Upper lobe of left lung (tissue), 6 donors: ENCODE results near the gene MAML2. TPM values are rescaled to one million over a fixed set of nuclear protein-coding genes. Genes with fewer than 3 reads are reported as not detected.

Experiments used
- ATAC-seq, 2 donors: fragments of 200-7000 bp; cut with Tn5 transposase; one replicate each; pipeline ENCODE4 v1.9.1; 2022; ENCODE audit warnings: mild to moderate bottlenecking in 2 of 2, moderate library complexity in 2 of 2; ENCODE audit not compliant: low FRiP score in 2 of 2
- DNase-seq, 2 donors: peaks; one replicate each; pipeline ENCODE4 v3.0.0-alpha.2; 2019 to 2020
- H3K27ac ChIP-seq, 4 donors: fragments of 200-600 bp; sonication (generic); one replicate each; pipeline ENCODE4 v1.5.1; 2016 to 2019
- H3K27me3 ChIP-seq, 4 donors: fragments of 200-600 bp; sonication (generic); one replicate each; pipeline ENCODE4 v1.5.1; 2017 to 2019
- H3K36me3 ChIP-seq, 4 donors: fragments of 200-600 bp; sonication (generic); one replicate each; pipeline ENCODE4 v1.5.1; 2016 to 2019
- H3K4me1 ChIP-seq, 4 donors: fragments of 200-600 bp; sonication (generic); one replicate each; pipeline ENCODE4 v1.5.1; 2018 to 2019
- H3K4me3 ChIP-seq, 4 donors: fragments of 200-600 bp; sonication (generic); one replicate each; pipeline ENCODE4 v1.5.1; 2017 to 2019; ENCODE audit warnings: mild to moderate bottlenecking in 2 of 4, moderate library complexity in 1 of 4
- H3K9me3 ChIP-seq, 4 donors: fragments of 200-600 bp; sonication (generic); one replicate each; pipeline ENCODE4 v1.5.1; 2018 to 2019
- EP300 ChIP-seq, 4 donors: sonication (generic); formaldehyde crosslinking; IDR thresholded peaks; one replicate each; pipeline ENCODE4 v1.5.1; 2017; ENCODE audit warnings: antibody characterized with exemption in 4 of 4, control low read depth in 2 of 4
- POLR2A ChIP-seq, 4 donors: fragments of 450-650 bp; IDR thresholded peaks; one replicate each; pipeline ENCODE4 v1.5.1; 2016 to 2017; ENCODE audit warnings: antibody characterized with exemption in 4 of 4, mild to moderate bottlenecking in 2 of 4
- POLR2AphosphoS5 ChIP-seq, 2 donors: sonication (generic); formaldehyde crosslinking; IDR thresholded peaks; one replicate each; pipeline ENCODE4 v1.5.1; 2017; ENCODE audit warnings: antibody characterized with exemption in 2 of 2
- WGBS, 2 donors: methylation state at CpG; one replicate each; pipeline ENCODE4 v1.1.5; 2017 to 2018; 5-methylcytosine and 5-hydroxymethylcytosine counted together
- total RNA-seq, 6 donors: library from RNA; depleted of rRNA in 4 of 6; stranded (reverse); fragments of >200 nt in 4 of 6; gene quantifications; one replicate each; pipeline versions ENCODE4 v1.1.0 to v1.2.1, GENCODE V29; 2016 to 2021
- TF ChIP-seq, protein P1 (sequence below), 6 experiments: fragments of 450-650 bp in 4 of 6; fragments of 200-600 bp in 2 of 6; sonication (generic) in 2 of 6; IDR thresholded peaks; one replicate each; pipeline ENCODE4 v1.5.1; 2016 to 2019; ENCODE audit warnings: antibody characterized with exemption in 6 of 6
- donor health status: DM: no; HTN: no; CAD: no; lungs with moderate emphysema.
- donor health status: DM: no; HTN: yes; CAD: no; lungs with severe emphysema.

MAML2 gene
- total RNA-seq, 6 donors from 2014 or later = 19.5 to 36.6 (median 26.3) TPM

DNA sequence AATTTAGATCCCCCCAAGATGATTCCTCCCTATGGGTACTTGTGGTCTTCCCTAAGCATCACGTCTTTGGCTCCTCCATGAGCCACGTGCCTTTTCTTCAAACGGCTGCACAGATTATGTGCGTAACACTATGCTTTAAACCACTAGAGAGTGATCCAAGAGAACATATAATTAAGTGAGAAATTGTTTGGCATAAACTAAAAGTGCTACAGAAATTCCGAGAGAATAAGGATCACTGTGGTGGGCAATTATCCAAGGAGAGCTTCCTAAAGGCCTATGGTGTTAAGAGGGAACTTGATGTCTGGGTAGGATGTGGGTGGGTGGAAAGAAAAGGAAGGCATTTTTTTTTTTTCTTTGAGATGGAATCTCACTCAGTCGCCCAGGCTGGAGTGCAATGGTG lies 110.9 kb downstream of the MAML2 start:
- Histone ChIP-seq H3K9me3 (no peaks in the 10 kb centered on the region), H3K27ac (no peak overlapping the region), H3K4me3 (no peak overlapping the region), H3K36me3 (no peaks in the 10 kb centered on the region), H3K4me1 (peaks cover 19 to 53% (median 34%) of the 10 kb centered on the region in 4 donors), H3K27me3 (no peaks in the 10 kb centered on the region)
- 82 to 87% methylated on average over 6 of the region's 6 CpGs for WGBS, 2 donors
- TF ChIP-seq EP300 (IDR thresholded peaks at IDR 0.05) (no peak), POLR2AphosphoS5 (IDR thresholded peaks at IDR 0.05) (no peak)
- TF ChIP-seq, protein P1, sequence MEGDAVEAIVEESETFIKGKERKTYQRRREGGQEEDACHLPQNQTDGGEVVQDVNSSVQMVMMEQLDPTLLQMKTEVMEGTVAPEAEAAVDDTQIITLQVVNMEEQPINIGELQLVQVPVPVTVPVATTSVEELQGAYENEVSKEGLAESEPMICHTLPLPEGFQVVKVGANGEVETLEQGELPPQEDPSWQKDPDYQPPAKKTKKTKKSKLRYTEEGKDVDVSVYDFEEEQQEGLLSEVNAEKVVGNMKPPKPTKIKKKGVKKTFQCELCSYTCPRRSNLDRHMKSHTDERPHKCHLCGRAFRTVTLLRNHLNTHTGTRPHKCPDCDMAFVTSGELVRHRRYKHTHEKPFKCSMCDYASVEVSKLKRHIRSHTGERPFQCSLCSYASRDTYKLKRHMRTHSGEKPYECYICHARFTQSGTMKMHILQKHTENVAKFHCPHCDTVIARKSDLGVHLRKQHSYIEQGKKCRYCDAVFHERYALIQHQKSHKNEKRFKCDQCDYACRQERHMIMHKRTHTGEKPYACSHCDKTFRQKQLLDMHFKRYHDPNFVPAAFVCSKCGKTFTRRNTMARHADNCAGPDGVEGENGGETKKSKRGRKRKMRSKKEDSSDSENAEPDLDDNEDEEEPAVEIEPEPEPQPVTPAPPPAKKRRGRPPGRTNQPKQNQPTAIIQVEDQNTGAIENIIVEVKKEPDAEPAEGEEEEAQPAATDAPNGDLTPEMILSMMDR (IDR thresholded peaks at IDR 0.05) = no peak
- ATAC-seq (no peak), DNase-seq (no peak)

DNA sequence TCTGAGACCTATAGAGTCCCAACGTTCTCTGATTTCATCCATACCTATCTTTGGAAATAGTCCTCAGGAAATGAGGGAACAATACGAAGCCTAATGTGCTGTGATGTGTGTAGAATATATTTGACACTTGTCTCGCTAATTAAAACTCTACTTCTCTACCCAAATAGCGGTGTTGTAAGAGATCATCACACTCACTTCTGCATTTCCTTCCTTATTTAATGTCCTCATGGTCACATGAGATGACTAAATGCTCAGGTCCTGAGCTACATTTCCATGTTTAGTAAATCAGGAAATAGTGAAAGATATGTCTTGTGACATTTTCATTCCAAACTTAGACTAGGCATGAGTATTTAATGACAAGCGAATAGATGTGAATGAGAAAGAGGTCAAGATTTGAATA lies 112.3 kb downstream of the MAML2 start:
- no peaks in the 10 kb centered on the region for H3K9me3 ChIP-seq
- H3K36me3 ChIP-seq = no peaks in the 10 kb centered on the region
- DNase-seq (no peak), ATAC-seq (peak in 1 of 2 donors; percentile 61)
- peak overlapping the region in 3 of 4 donors; percentile 5 to 65 (median 28) for H3K27ac ChIP-seq
- peak in 1 of 4 donors; percentile 73 for TF ChIP-seq EP300 (IDR thresholded peaks at IDR 0.05)
- TF ChIP-seq POLR2A (IDR thresholded peaks at IDR 0.05) = no peak
- TF ChIP-seq POLR2AphosphoS5 (IDR thresholded peaks at IDR 0.05) = peak in 1 of 2 donors; percentile 68
- peaks cover 23 to 46% (median 35%) of the 10 kb centered on the region in 4 donors for H3K4me1 ChIP-seq
- WGBS, 2 donors = 66 to 70% methylated on average over 5 of the region's 5 CpGs
- H3K27me3 ChIP-seq = no peaks in the 10 kb centered on the region
- H3K4me3 ChIP-seq = no peak overlapping the region

DNA sequence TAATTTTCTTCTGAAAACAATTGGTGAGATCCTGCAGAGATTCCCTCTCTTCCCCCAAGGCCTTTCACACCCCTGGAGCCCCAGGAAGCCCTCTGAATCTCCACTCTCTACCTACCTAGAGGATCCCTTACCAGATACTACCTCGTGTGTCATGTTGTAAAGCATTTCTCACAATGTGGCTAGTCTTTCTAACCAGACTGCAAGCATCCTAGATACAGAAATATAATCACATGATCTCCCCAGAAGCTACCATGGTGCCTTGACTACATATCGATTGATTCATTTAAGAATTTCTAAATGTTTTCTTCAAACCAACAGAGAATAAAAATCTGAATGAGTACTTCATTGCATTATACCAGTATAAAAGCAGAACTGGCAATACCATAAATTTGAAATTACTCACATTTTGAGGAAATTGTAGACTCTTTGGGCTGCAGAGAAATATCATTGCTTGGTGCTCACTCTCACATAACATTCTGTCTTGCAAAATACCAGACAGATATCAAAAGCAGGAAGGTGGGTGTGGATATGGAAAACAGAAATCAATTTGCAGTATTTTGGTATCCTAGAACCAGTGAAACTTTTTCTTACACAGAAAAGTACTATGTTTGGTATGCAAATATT lies 113.5 kb downstream of the MAML2 start:
- H3K36me3 ChIP-seq = no peaks in the 10 kb centered on the region
- DNase-seq = no peak
- peak overlapping the region; percentile 66 to 79 (median 74) for H3K27ac ChIP-seq
- peaks cover 23 to 47% (median 35%) of the 10 kb centered on the region in 4 donors for H3K4me1 ChIP-seq
- no peak for TF ChIP-seq EP300 (IDR thresholded peaks at IDR 0.05)
- TF ChIP-seq POLR2AphosphoS5 (IDR thresholded peaks at IDR 0.05) = no peak
- TF ChIP-seq, protein P1 (IDR thresholded peaks at IDR 0.05) = no peak
- no peak for TF ChIP-seq POLR2A (IDR thresholded peaks at IDR 0.05)
- 67 to 79% methylated on average over 2 of the region's 2 CpGs for WGBS, 2 donors
- H3K4me3 ChIP-seq = no peak overlapping the region
- ATAC-seq = peak in 1 of 2 donors; percentile 48
- H3K27me3 ChIP-seq = no peaks in the 10 kb centered on the region
- H3K9me3 ChIP-seq = no peaks in the 10 kb centered on the region

DNA sequence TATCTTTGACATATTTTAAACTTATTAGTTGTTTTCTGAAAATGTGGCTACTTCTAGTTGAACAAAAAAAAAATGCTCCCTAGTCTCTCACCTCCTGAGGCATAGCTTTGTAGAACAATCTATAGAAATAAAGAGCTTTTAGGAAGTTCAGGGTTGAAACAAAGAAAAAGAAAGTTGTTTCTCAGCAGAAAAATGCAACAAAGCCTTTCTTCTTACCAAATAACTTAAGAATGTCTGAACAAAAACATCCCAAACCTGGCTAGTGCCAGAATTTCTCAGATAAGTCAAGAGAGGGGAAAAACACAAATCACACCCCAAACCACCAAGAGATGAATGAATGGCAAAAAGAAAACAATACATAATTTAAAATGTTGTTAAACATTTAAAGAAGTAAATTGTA lies 114.1 kb downstream of the MAML2 start:
- Histone ChIP-seq H3K4me3 (no peak overlapping the region), H3K9me3 (no peaks in the 10 kb centered on the region), H3K27me3 (no peaks in the 10 kb centered on the region), H3K4me1 (peaks cover 26 to 47% (median 35%) of the 10 kb centered on the region in 4 donors), H3K27ac (peak overlapping the region; percentile 66 to 79 (median 74)), H3K36me3 (no peaks in the 10 kb centered on the region)
- TF ChIP-seq EP300 (IDR thresholded peaks at IDR 0.05) (no peak), POLR2AphosphoS5 (IDR thresholded peaks at IDR 0.05) (no peak), POLR2A (IDR thresholded peaks at IDR 0.05) (no peak)
- TF ChIP-seq, protein P1 (IDR thresholded peaks at IDR 0.05) = no peak
- DNase-seq = no peak
- ATAC-seq = no peak

DNA sequence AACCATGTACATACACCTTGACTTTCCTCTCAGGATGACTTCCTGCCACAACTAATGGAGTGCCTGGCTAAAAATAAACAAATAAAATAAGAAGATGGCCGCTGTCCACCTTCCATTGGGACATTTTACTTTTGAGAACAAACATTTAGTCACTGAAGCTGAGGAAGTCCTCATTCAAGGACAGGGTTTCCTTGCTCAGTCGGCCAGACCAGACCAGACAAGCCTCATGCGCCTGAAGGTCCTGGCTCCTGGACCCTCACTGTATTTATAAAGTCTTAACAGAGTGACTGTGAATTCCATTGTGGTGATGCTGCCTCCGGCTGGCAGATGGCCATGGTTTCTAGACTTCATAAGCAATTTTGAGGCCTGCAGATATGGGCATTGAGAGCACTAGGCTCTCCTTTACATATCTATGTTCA lies 114.5 kb downstream of the MAML2 start:
- Histone ChIP-seq H3K9me3 (no peaks in the 10 kb centered on the region), H3K4me1 (peaks cover 26 to 51% (median 35%) of the 10 kb centered on the region in 4 donors)
- TF ChIP-seq EP300 (IDR thresholded peaks at IDR 0.05) = no peak
- TF ChIP-seq POLR2A (IDR thresholded peaks at IDR 0.05) = no peak
- TF ChIP-seq, protein P1 (IDR thresholded peaks at IDR 0.05) = no peak
- TF ChIP-seq POLR2AphosphoS5 (IDR thresholded peaks at IDR 0.05) = peak in 1 of 2 donors; percentile 59

More for the DNA sequence above, 114.5 kb downstream of the MAML2 start:
- Histone ChIP-seq H3K36me3 (no peaks in the 10 kb centered on the region), H3K27me3 (no peaks in the 10 kb centered on the region), H3K4me3 (no peak overlapping the region), H3K27ac (peak overlapping the region; percentile 66 to 79 (median 74))
- peak in 1 of 2 donors; percentile 36 for DNase-seq
- ATAC-seq = peak in 1 of 2 donors; percentile 82
- 49 to 60% methylated on average over 4 of the region's 4 CpGs for WGBS, 2 donors
